H9 (cell line): ENCODE data around the gene NAA10. TPM values are rescaled to one million over a fixed set of nuclear protein-coding genes. Genes with fewer than 3 reads are reported as not detected.
A peak's percentile ranks its signal among the peaks of the same experiment; 100 is the strongest.

Experiments used
- DNase-seq: peaks from one replicate; pipeline ENCODE4 v3.0.0-alpha.2; 2017
- H2AFZ ChIP-seq: one replicate; pipeline ENCODE4 v1.6.1; 2013; ENCODE audit warnings: mild to moderate bottlenecking, low read length, control low read depth, moderate library complexity
- H2AK5ac ChIP-seq: 2 replicates; pipeline ENCODE4 v1.6.1; 2013; ENCODE audit warnings: low read length, control low read depth, mixed read lengths; ENCODE audit not compliant: insufficient read length
- H2BK120ac ChIP-seq: one replicate; pipeline ENCODE4 v1.6.1; 2013; ENCODE audit warnings: low read depth, mild to moderate bottlenecking, low read length, control low read depth, inconsistent platforms; ENCODE audit not compliant: poor library complexity, severe bottlenecking
- H2BK12ac ChIP-seq: 2 replicates; pipeline ENCODE4 v1.6.1; 2013; ENCODE audit warnings: low read length, control low read depth, mixed read lengths, low read depth; ENCODE audit not compliant: insufficient read length
- H2BK15ac ChIP-seq: 2 replicates; pipeline ENCODE4 v1.6.1; 2013; ENCODE audit warnings: low read depth, low read length, control low read depth
- H2BK20ac ChIP-seq: one replicate; pipeline ENCODE4 v1.6.1; 2013; ENCODE audit warnings: low read depth, mild to moderate bottlenecking, low read length, control low read depth, inconsistent platforms; ENCODE audit not compliant: poor library complexity, severe bottlenecking
- H2BK5ac ChIP-seq: 2 replicates; pipeline ENCODE4 v1.6.1; 2013; ENCODE audit warnings: low read length, control low read depth, mixed read lengths; ENCODE audit not compliant: insufficient read length
- H3K14ac ChIP-seq: 2 replicates; pipeline ENCODE4 v1.6.1; 2013; ENCODE audit warnings: low read length, control low read depth; ENCODE audit not compliant: insufficient read depth
- H3K18ac ChIP-seq: 2 replicates; pipeline ENCODE4 v1.6.1; 2013; ENCODE audit warnings: low read depth, mild to moderate bottlenecking, mixed read lengths, low read length, control low read depth; ENCODE audit not compliant: insufficient read length
- H3K23ac ChIP-seq: 2 replicates; pipeline ENCODE4 v1.6.1; 2013; ENCODE audit warnings: low read length, control low read depth, mixed read lengths, low read depth; ENCODE audit not compliant: insufficient read length
- H3K23me2 ChIP-seq: 2 replicates; pipeline ENCODE4 v1.6.1; 2013; ENCODE audit warnings: low read depth, mild to moderate bottlenecking, mixed read lengths, low read length, control low read depth; ENCODE audit not compliant: insufficient read length, poor library complexity, severe bottlenecking
- H3K27ac ChIP-seq: 2 replicates; pipeline ENCODE4 v1.5.1; 2013; ENCODE audit warnings: low read length, control low read depth, mixed read lengths, low read depth; ENCODE audit not compliant: insufficient read length
- H3K27me3 ChIP-seq: 2 replicates; pipeline ENCODE4 v1.6.1; 2013; ENCODE audit warnings: low read length, control low read depth, inconsistent platforms; ENCODE audit not compliant: insufficient read depth
- H3K4ac ChIP-seq: 2 replicates; pipeline ENCODE4 v1.6.1; 2013; ENCODE audit warnings: low read depth, mild to moderate bottlenecking, control low read depth, inconsistent platforms, low read length, moderate library complexity
- H3K4me1 ChIP-seq: 2 replicates; pipeline ENCODE4 v1.6.1; 2013; ENCODE audit warnings: low read length, control low read depth, inconsistent platforms; ENCODE audit not compliant: insufficient read depth
- H3K4me2 ChIP-seq: 2 replicates; pipeline ENCODE4 v1.6.1; 2013; ENCODE audit warnings: low read length, control low read depth, mixed read lengths; ENCODE audit not compliant: insufficient read length, insufficient read depth
- H3K56ac ChIP-seq: 2 replicates; pipeline ENCODE4 v1.6.1; 2013; ENCODE audit warnings: low read depth, mild to moderate bottlenecking, mixed read lengths, low read length, control low read depth; ENCODE audit not compliant: insufficient read length
- H3K79me1 ChIP-seq: 2 replicates; pipeline ENCODE4 v1.6.1; 2013; ENCODE audit warnings: low read depth, mild to moderate bottlenecking, moderate library complexity, low read length, control low read depth, inconsistent platforms; ENCODE audit not compliant: insufficient read depth, poor library complexity, severe bottlenecking
- H3K79me2 ChIP-seq: 2 replicates; pipeline ENCODE4 v1.6.1; 2013; ENCODE audit warnings: low read length, control low read depth, inconsistent platforms; ENCODE audit not compliant: insufficient read depth
- H3K9ac ChIP-seq: 2 replicates; pipeline ENCODE4 v1.6.1; 2013; ENCODE audit warnings: low read length, control low read depth, mixed read lengths; ENCODE audit not compliant: insufficient read length; ENCODE audit errors: extremely low read depth
- H3K9me3 ChIP-seq: one replicate; pipeline ENCODE4 v1.6.1; 2013; ENCODE audit warnings: low read depth, low read length, inconsistent platforms; ENCODE audit not compliant: control insufficient read depth
- H3T11ph ChIP-seq: one replicate; pipeline ENCODE4 v1.6.1; 2013; ENCODE audit warnings: mild to moderate bottlenecking, low read length, control low read depth, inconsistent platforms
- H4K20me1 ChIP-seq: one replicate; pipeline ENCODE4 v1.6.1; 2013; ENCODE audit not compliant: control insufficient read depth, insufficient read length, insufficient read depth
- H4K5ac ChIP-seq: 2 replicates; pipeline ENCODE4 v1.6.1; 2013; ENCODE audit warnings: low read depth, mild to moderate bottlenecking, mixed read lengths, low read length, control low read depth; ENCODE audit not compliant: insufficient read length
- H4K8ac ChIP-seq: replicated peaks from 2 replicates; pipeline ENCODE4 v1.6.1; 2013; ENCODE audit warnings: low read length, control low read depth, mixed read lengths, low read depth; ENCODE audit not compliant: insufficient read length
- H4K91ac ChIP-seq: 2 replicates; pipeline ENCODE4 v1.6.1; 2013; ENCODE audit warnings: low read depth, mild to moderate bottlenecking, moderate library complexity, mixed read lengths, low read length, control low read depth; ENCODE audit not compliant: insufficient read length
- H3K27ac Mint-ChIP-seq, 3 experiments: 2 replicates in 2 of 3; 3 replicates in 1 of 3; pipeline ENCODE4 v1.8.0; 2020 to 2021; ENCODE audit warnings: mixed read lengths in 3 of 3, mild to moderate bottlenecking in 1 of 3, moderate library complexity in 1 of 3
- H3K27me3 Mint-ChIP-seq: 2 replicates; pipeline ENCODE4 v1.8.0; 2021; ENCODE audit warnings: low read depth, mild to moderate bottlenecking, moderate library complexity, mixed read lengths
- H3K36me3 Mint-ChIP-seq, 3 experiments: 2 replicates in 2 of 3; 3 replicates in 1 of 3; pipeline ENCODE4 v1.8.0; 2020 to 2021; ENCODE audit warnings: low read depth in 3 of 3, mixed read lengths in 3 of 3; ENCODE audit not compliant: insufficient read depth in 1 of 3
- H3K4me1 Mint-ChIP-seq, 2 experiments: 2 replicates each; pipeline ENCODE4 v1.8.0; 2020; ENCODE audit warnings: mixed read lengths in 2 of 2
- H3K4me3 Mint-ChIP-seq, 2 experiments: 2 replicates in 1 of 2; 3 replicates in 1 of 2; pipeline ENCODE4 v1.8.0; 2020 to 2021; ENCODE audit warnings: mild to moderate bottlenecking in 2 of 2, mixed read lengths in 2 of 2, moderate library complexity in 1 of 2
- H3K9me3 Mint-ChIP-seq, 2 experiments: 2 replicates in 1 of 2; 3 replicates in 1 of 2; pipeline ENCODE4 v1.8.0; 2020; ENCODE audit warnings: mild to moderate bottlenecking in 2 of 2, mixed read lengths in 2 of 2, moderate library complexity in 1 of 2
- CTCF ChIP-seq: fragments of 200-600 bp; sonication (generic); conservative IDR thresholded peaks from 3 replicates; pipeline ENCODE4 v1.8.0; 2021; ENCODE audit warnings: antibody characterized with exemption, mild to moderate bottlenecking
- WGBS: extraction: QIAGEN DNeasy Blood & Tissue Kit; methylation state at CpG from one replicate; pipeline ENCODE4 v1.1.7; 2013; ENCODE audit warnings: missing lambda C conversion rate, low lambda C conversion rate, mixed read lengths; ENCODE audit not compliant: insufficient read length; ENCODE audit errors: extremely low coverage; 5-methylcytosine and 5-hydroxymethylcytosine counted together
- total RNA-seq: library from RNA; stranded (reverse); gene quantifications from 2 replicates; pipeline ENCODE4 v1.2.1, GENCODE V29; 2021

The NAA10 gene
- total RNA-seq, 1 experiment from 2014 or later = 101 TPM

GRCh38 chrX:153933748-153934147, 1.1 kb downstream of the NAA10 start:
- no peak overlapping the region for H3K14ac ChIP-seq
- no peaks in the 10 kb centered on the region for H4K20me1 ChIP-seq
- H3K9me3 ChIP-seq = peaks cover 26% of the 10 kb centered on the region
- H3K27me3 ChIP-seq = no peaks in the 10 kb centered on the region
- no peak overlapping the region for H4K5ac ChIP-seq
- no peaks in the 10 kb centered on the region for H3K4me1 ChIP-seq
- no peak overlapping the region for H2BK5ac ChIP-seq
- H3K79me2 ChIP-seq = no peaks in the 10 kb centered on the region; the same call in 1 of the 2 replicates
- no peak overlapping the region for H2BK12ac ChIP-seq
- H3K36me3 Mint-ChIP-seq = peaks cover 28 to 53% (median 30%) of the 10 kb centered on the region in 3 experiments
- H2BK15ac ChIP-seq = no peak overlapping the region
- no peak overlapping the region for H3K27ac Mint-ChIP-seq
- peaks cover 62 to 68% of the 10 kb centered on the region in 2 experiments for H3K9me3 Mint-ChIP-seq
- no peak overlapping the region for H3K56ac ChIP-seq
- no peak overlapping the region for H3T11ph ChIP-seq
- H3K4ac ChIP-seq = no peak overlapping the region
- no CpG with 5 or more reads among the region's 7 CpGs for WGBS
- H2BK120ac ChIP-seq = no peak overlapping the region
- no peak for TF ChIP-seq CTCF
- H2BK20ac ChIP-seq = no peak overlapping the region
- H4K91ac ChIP-seq = no peak overlapping the region
- H3K9ac ChIP-seq = no peak overlapping the region
- peak overlapping the region; percentile 66 for H3K4me2 ChIP-seq
- no peak overlapping the region for H2AK5ac ChIP-seq
- H3K23me2 ChIP-seq = peaks cover 7% of the 10 kb centered on the region
- no peak overlapping the region for H3K23ac ChIP-seq
- H3K4me3 Mint-ChIP-seq = peak overlapping the region; percentile 82 to 89
- no peak overlapping the region for H2AFZ ChIP-seq
- no peaks in the 10 kb centered on the region for H3K27me3 Mint-ChIP-seq
- no peak overlapping the region for H3K18ac ChIP-seq
- no peak overlapping the region for H4K8ac ChIP-seq
- no peaks in the 10 kb centered on the region for H3K79me1 ChIP-seq
- peaks cover 0 to 17% of the 10 kb centered on the region in 2 experiments; a peak in 2 of 4 replicates for H3K4me1 Mint-ChIP-seq
- no peak for DNase-seq
- no peak overlapping the region for H3K27ac ChIP-seq
